Kidney (tissue), 14 donors: Measurements from ENCODE around the gene LCMT1. TPM values are rescaled to one million over a fixed set of nuclear protein-coding genes. Genes with fewer than 3 reads are reported as not detected.
A peak's percentile ranks its signal among the peaks of the same experiment; 100 is the strongest.
"Not testable (repeated sequence)": the region's sequence is repeated elsewhere in the genome, so short reads cannot be mapped to it uniquely, and the experiment has no call there.

Experiments used
- DNase-seq, 5 donors: peaks; one replicate each; pipeline ENCODE4 v3.0.0-alpha.2; 2013 to 2020
- FAIRE-seq: peaks from 2 replicates; lab custom pipeline; 2012; peaks lifted over from hg19 to GRCh38; lab: Jason Lieb, UNC
- H3K27ac ChIP-seq, 2 donors: one replicate each; pipeline ENCODE4 v1.7.0; 2013; ENCODE audit warnings: low read depth in 2 of 2, low read length in 2 of 2, inconsistent platforms in 1 of 2
- H3K27me3 ChIP-seq: one replicate; pipeline ENCODE4 v1.7.1; 2013; ENCODE audit warnings: low read length, inconsistent platforms; ENCODE audit not compliant: control insufficient read depth, insufficient read depth
- H3K36me3 ChIP-seq, 3 donors: one replicate each; pipeline versions ENCODE4 v1.7.0 to v1.7.1; 2013; ENCODE audit warnings: low read length in 3 of 3, control low read depth in 1 of 3, inconsistent platforms in 1 of 3; ENCODE audit not compliant: insufficient read depth in 3 of 3, control insufficient read depth in 2 of 3
- H3K4me1 ChIP-seq, 3 donors: one replicate each; pipeline versions ENCODE4 v1.7.0 to v1.7.1; 2013; ENCODE audit warnings: low read length in 3 of 3, inconsistent platforms in 1 of 3, low read depth in 1 of 3; ENCODE audit not compliant: control insufficient read depth in 2 of 3, insufficient read depth in 2 of 3
- H3K4me3 ChIP-seq, 3 donors: one replicate each; pipeline versions ENCODE4 v1.7.0 to v1.8.1; 2013; ENCODE audit warnings: low read length in 3 of 3, control low read depth in 1 of 3, inconsistent platforms in 1 of 3
- H3K9ac ChIP-seq, 3 donors: one replicate each; pipeline versions ENCODE4 v1.7.0 to v1.7.1; 2013; ENCODE audit warnings: low read length in 3 of 3, control low read depth in 1 of 3, inconsistent platforms in 1 of 3
- H3K9me3 ChIP-seq, 3 donors: one replicate each; pipeline versions ENCODE4 v1.7.0 to v1.7.1; 2013; ENCODE audit warnings: low read length in 3 of 3, control low read depth in 1 of 3, inconsistent platforms in 1 of 3; ENCODE audit not compliant: control insufficient read depth in 2 of 3, insufficient read depth in 1 of 3
- CTCF ChIP-seq: IDR thresholded peaks from 3 replicates; pipeline ENCODE4 v1.5.1; 2012; ENCODE audit warnings: mild to moderate bottlenecking, moderate library complexity, borderline replicate concordance; ENCODE audit not compliant: insufficient read depth; ENCODE audit errors: extremely low read depth
- intact Hi-C: fragments of 100-400 bp; cut with DNase I; formaldehyde crosslinking; loops from one replicate; pipeline ENCODE4 v1.11.1; 2022
- polyA plus RNA-seq: library from polyadenylated mRNA; stranded (reverse); fragments of 350-450 nt; fragmentation: Illumina TruSeq; extraction: RNeasy Lipid Tissue Mini Kit (QIAGEN cat#74804); gene quantifications from one replicate; pipeline ENCODE4 v1.2.3, GENCODE V29; 2014; ENCODE audit warnings: low read depth, low replicate concordance; ENCODE audit not compliant: insufficient read depth
- total RNA-seq: library from RNA; stranded (reverse); fragmentation: NEBNext Ultra II Directional; extraction: Animal tissue kit (Norgen Biotek cat#: 25700); gene quantifications from one replicate; pipeline ENCODE4 v1.2.1, GENCODE V29; 2021
- donor health status: control.
- donor health status: control.
- donor health status: control.
- donor health status: control.
- donor health status: control.
- donor health status: DM: yes; HTN: yes; CAD: no.
- donor health status: Normal renal cell carcinoma (clear cell type).

The LCMT1 gene
- total and polyA plus RNA-seq, 2 donors from 2014 or later: 44.8 to 52.9 TPM

- H3K36me3 ChIP-seq: peaks cover 0 to 6% (median 0%) of the 10 kb centered on the region in 3 donors
- peaks cover 0 to 5% (median 0%) of the 10 kb centered on the region in 3 donors for H3K4me1 ChIP-seq
- FAIRE-seq: no peak
- DNase-seq: no peak
- intact Hi-C loops: no loop called here
- H3K27ac ChIP-seq: no peak overlapping the region
- no peak overlapping the region for H3K4me3 ChIP-seq
- no peak overlapping the region for H3K9ac ChIP-seq
- H3K9me3 ChIP-seq: no peaks in the 10 kb centered on the region
- no peak for TF ChIP-seq CTCF
- H3K27me3 ChIP-seq: no peaks in the 10 kb centered on the region
Observed at GRCh38 chr16:25121824-25122600, 10.5 kb downstream of the LCMT1 start.

- Histone ChIP-seq H3K27ac (no peak overlapping the region), H3K9ac (no peak overlapping the region), H3K27me3 (no peaks in the 10 kb centered on the region), H3K9me3 (no peaks in the 10 kb centered on the region), H3K4me3 (no peak overlapping the region), H3K36me3 (peaks cover 0 to 22% (median 3%) of the 10 kb centered on the region in 3 donors), H3K4me1 (no peaks in the 10 kb centered on the region)
- TF ChIP-seq CTCF: no peak
- intact Hi-C loops: no loop called here
- no peak for DNase-seq
- no peak for FAIRE-seq
Observed at GRCh38 chr16:25124503-25124902, 13.0 kb downstream of the LCMT1 start.

GRCh38 chr16:25126086-25126666 lies 14.6 kb downstream of the LCMT1 start:
- intact Hi-C loops, H3K9ac ChIP-seq: not testable (repeated sequence)
- DNase-seq: peak in 1 of 5 donors; percentile 76

GRCh38 chr16:25126820-25127232 lies 15.3 kb downstream of the LCMT1 start:
- DNase-seq: peak in 1 of 5 donors; percentile 46
- intact Hi-C loops: no loop called here
- FAIRE-seq: no peak

More at GRCh38 chr16:25126086-25126666, 14.6 kb downstream of the LCMT1 start:
- FAIRE-seq, H3K4me3 ChIP-seq, H3K9me3 ChIP-seq, H3K4me1 ChIP-seq, H3K27me3 ChIP-seq, H3K27ac ChIP-seq: not testable (repeated sequence)
- H3K36me3 ChIP-seq: peaks cover 0 to 26% (median 3%) of the 10 kb centered on the region in 3 donors

GRCh38 chr16:25132751-25133150 lies 21.2 kb downstream of the LCMT1 start:
- H3K9me3 ChIP-seq, DNase-seq, FAIRE-seq, H3K4me3 ChIP-seq, H3K4me1 ChIP-seq, H3K27me3 ChIP-seq, H3K9ac ChIP-seq, intact Hi-C loops, H3K27ac ChIP-seq: not testable (repeated sequence)
- peaks cover 5 to 23% (median 10%) of the 10 kb centered on the region in 3 donors for H3K36me3 ChIP-seq

More at GRCh38 chr16:25126820-25127232, 15.3 kb downstream of the LCMT1 start:
- H3K9me3 ChIP-seq: no peaks in the 10 kb centered on the region
- peak; percentile 49 for TF ChIP-seq CTCF
- H3K4me3 ChIP-seq: no peak overlapping the region
- H3K27me3 ChIP-seq: no peaks in the 10 kb centered on the region
- no peak overlapping the region for H3K27ac ChIP-seq
- no peaks in the 10 kb centered on the region for H3K4me1 ChIP-seq
- H3K9ac ChIP-seq: no peak overlapping the region
- H3K36me3 ChIP-seq: peaks cover 0 to 26% (median 6%) of the 10 kb centered on the region in 3 donors
